Thyroid gland (tissue), 4 donors: ENCODE data around the gene DAGLB. TPM values are rescaled to one million over a fixed set of nuclear protein-coding genes. Genes with fewer than 3 reads are reported as not detected.
"Not testable (repeated sequence)": the region's sequence is repeated elsewhere in the genome, so short reads cannot be mapped to it uniquely, and the experiment has no call there.

ENCODE experiments used
- DNase-seq, 2 donors: peaks; one replicate each; pipeline ENCODE4 v3.0.0-alpha.2; 2019
- H3K27ac ChIP-seq, 3 donors: fragments of 200-600 bp; sonication (generic); 1 replicate in 2 of 3; 2 replicates in 1 of 3; pipeline ENCODE4 v1.5.1; 2016 to 2019; ENCODE audit warnings: mild to moderate bottlenecking in 1 of 3, moderate library complexity in 1 of 3
- H3K27me3 ChIP-seq: fragments of 200-600 bp; sonication (generic); one replicate; pipeline ENCODE4 v1.5.1; 2019
- H3K36me3 ChIP-seq, 2 donors: fragments of 200-600 bp; sonication (generic); one replicate each; pipeline ENCODE4 v1.5.1; 2016 to 2019
- H3K4me1 ChIP-seq, 2 donors: fragments of 200-600 bp; sonication (generic); one replicate each; pipeline ENCODE4 v1.5.1; 2017 to 2019
- H3K4me3 ChIP-seq, 3 donors: fragments of 200-600 bp; sonication (generic); replicated peaks in 1 of 3; 1 replicate in 2 of 3; 2 replicates in 1 of 3; pipeline ENCODE4 v1.5.1; 2016; ENCODE audit warnings: mild to moderate bottlenecking in 1 of 3
- H3K9me3 ChIP-seq: fragments of 200-600 bp; sonication (generic); one replicate; pipeline ENCODE4 v1.5.1; 2017
- POLR2A ChIP-seq, 2 donors: fragments of 450-650 bp; IDR thresholded peaks; one replicate each; pipeline ENCODE4 v1.6.1; 2017; ENCODE audit warnings: antibody characterized with exemption in 2 of 2, mild to moderate bottlenecking in 2 of 2, moderate library complexity in 1 of 2
- WGBS, 2 donors: methylation state at CpG; one replicate each; pipeline ENCODE4 v1.1.5; 2017; 5-methylcytosine and 5-hydroxymethylcytosine counted together
- intact Hi-C: fragments of 100-400 bp; cut with DNase I; formaldehyde crosslinking; loops from one replicate; pipeline ENCODE4 v1.15.1; 2023
- total RNA-seq, 4 donors: library from RNA; depleted of rRNA; stranded (reverse); fragments of >200 nt; gene quantifications; one replicate each; pipeline ENCODE4 v1.2.3, GENCODE V29; 2016
- TF ChIP-seq, protein P1 (sequence below), 6 experiments: fragments of 200-600 bp in 3 of 6; fragments of 450-650 bp in 3 of 6; sonication (generic) in 3 of 6; IDR thresholded peaks; one replicate each; pipeline ENCODE4 v1.5.1; 2016 to 2019; ENCODE audit warnings: antibody characterized with exemption in 6 of 6, mild to moderate bottlenecking in 2 of 6, inconsistent platforms in 1 of 6, moderate library complexity in 1 of 6

Gene DAGLB
- total RNA-seq, 4 donors from 2014 or later = 14.1 to 18.4 (median 16.2) TPM

- intact Hi-C loops = loop anchor here (10.0 kb wide), 1 partner anchor 50 kb away; no protein-coding TSS in a partner anchor
These were observed 62.5 kb downstream of the DAGLB start for GRCh38 chr7:6385110-6385781.

GRCh38 chr7:6384327-6384726, 63.4 kb downstream of the DAGLB start:
- Histone ChIP-seq H3K36me3 (peaks cover 7 to 14% of the 10 kb centered on the region in 2 donors), H3K27ac (peak overlapping the region; percentile 50 to 74 (median 69)), H3K27me3 (no peaks in the 10 kb centered on the region), H3K9me3 (no peaks in the 10 kb centered on the region), H3K4me3 (no peak overlapping the region), H3K4me1 (peaks cover 46 to 67% of the 10 kb centered on the region in 2 donors)
- WGBS, 2 donors = 83 to 86% methylated on average over 4 of the region's 4 CpGs
- intact Hi-C loops = loop anchor here (10.0 kb wide), 1 partner anchor 50 kb away; no protein-coding TSS in a partner anchor
- TF ChIP-seq, protein P1, sequence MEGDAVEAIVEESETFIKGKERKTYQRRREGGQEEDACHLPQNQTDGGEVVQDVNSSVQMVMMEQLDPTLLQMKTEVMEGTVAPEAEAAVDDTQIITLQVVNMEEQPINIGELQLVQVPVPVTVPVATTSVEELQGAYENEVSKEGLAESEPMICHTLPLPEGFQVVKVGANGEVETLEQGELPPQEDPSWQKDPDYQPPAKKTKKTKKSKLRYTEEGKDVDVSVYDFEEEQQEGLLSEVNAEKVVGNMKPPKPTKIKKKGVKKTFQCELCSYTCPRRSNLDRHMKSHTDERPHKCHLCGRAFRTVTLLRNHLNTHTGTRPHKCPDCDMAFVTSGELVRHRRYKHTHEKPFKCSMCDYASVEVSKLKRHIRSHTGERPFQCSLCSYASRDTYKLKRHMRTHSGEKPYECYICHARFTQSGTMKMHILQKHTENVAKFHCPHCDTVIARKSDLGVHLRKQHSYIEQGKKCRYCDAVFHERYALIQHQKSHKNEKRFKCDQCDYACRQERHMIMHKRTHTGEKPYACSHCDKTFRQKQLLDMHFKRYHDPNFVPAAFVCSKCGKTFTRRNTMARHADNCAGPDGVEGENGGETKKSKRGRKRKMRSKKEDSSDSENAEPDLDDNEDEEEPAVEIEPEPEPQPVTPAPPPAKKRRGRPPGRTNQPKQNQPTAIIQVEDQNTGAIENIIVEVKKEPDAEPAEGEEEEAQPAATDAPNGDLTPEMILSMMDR (IDR thresholded peaks at IDR 0.05) = no peak
- TF ChIP-seq POLR2A (IDR thresholded peaks at IDR 0.05) = no peak
- DNase-seq = no peak

More at GRCh38 chr7:6385110-6385781, 62.5 kb downstream of the DAGLB start:
- peaks cover 11 to 15% of the 10 kb centered on the region in 2 donors for H3K36me3 ChIP-seq
- WGBS, 2 donors = 47 to 51% methylated on average over 5 of the region's 5 CpGs
- H3K27ac ChIP-seq = peak overlapping the region; percentile 50 to 74 (median 69)
- peaks cover 46 to 58% of the 10 kb centered on the region in 2 donors for H3K4me1 ChIP-seq
- H3K9me3 ChIP-seq = no peaks in the 10 kb centered on the region
- TF ChIP-seq POLR2A (IDR thresholded peaks at IDR 0.05) = no peak
- TF ChIP-seq, protein P1 (IDR thresholded peaks at IDR 0.05) = no peak
- DNase-seq = no peak
- H3K4me3 ChIP-seq = no peak overlapping the region
- no peaks in the 10 kb centered on the region for H3K27me3 ChIP-seq

GRCh38 chr7:6382817-6383216, 64.9 kb downstream of the DAGLB start:
- Histone ChIP-seq H3K27ac (peak overlapping the region in 1 of 3 donors; percentile 40), H3K36me3 (no peaks in the 10 kb centered on the region), H3K4me3 (no peak overlapping the region), H3K27me3 (no peaks in the 10 kb centered on the region), H3K9me3 (no peaks in the 10 kb centered on the region), H3K4me1 (peaks cover 46 to 74% of the 10 kb centered on the region in 2 donors)
- intact Hi-C loops = loop anchor here (10.0 kb wide), 1 partner anchor 52 kb away; no protein-coding TSS in a partner anchor
- WGBS, 2 donors = 73 to 78% methylated on average over 5 of the region's 5 CpGs
- TF ChIP-seq, protein P1 (IDR thresholded peaks at IDR 0.05) = no peak
- no peak for TF ChIP-seq POLR2A (IDR thresholded peaks at IDR 0.05)
- DNase-seq = no peak

GRCh38 chr7:6381846-6382245, 65.9 kb downstream of the DAGLB start:
- intact Hi-C loops = loop anchor here (10.0 kb wide), 1 partner anchor 53 kb away; no protein-coding TSS in a partner anchor
- H3K36me3 ChIP-seq, DNase-seq, H3K4me3 ChIP-seq, H3K9me3 ChIP-seq, H3K27ac ChIP-seq, H3K27me3 ChIP-seq: not testable (repeated sequence)
- 90 to 93% methylated on average over 11 of the region's 11 CpGs for WGBS, 2 donors
- peaks cover 44 to 83% of the 10 kb centered on the region in 2 donors for H3K4me1 ChIP-seq

DNA sequence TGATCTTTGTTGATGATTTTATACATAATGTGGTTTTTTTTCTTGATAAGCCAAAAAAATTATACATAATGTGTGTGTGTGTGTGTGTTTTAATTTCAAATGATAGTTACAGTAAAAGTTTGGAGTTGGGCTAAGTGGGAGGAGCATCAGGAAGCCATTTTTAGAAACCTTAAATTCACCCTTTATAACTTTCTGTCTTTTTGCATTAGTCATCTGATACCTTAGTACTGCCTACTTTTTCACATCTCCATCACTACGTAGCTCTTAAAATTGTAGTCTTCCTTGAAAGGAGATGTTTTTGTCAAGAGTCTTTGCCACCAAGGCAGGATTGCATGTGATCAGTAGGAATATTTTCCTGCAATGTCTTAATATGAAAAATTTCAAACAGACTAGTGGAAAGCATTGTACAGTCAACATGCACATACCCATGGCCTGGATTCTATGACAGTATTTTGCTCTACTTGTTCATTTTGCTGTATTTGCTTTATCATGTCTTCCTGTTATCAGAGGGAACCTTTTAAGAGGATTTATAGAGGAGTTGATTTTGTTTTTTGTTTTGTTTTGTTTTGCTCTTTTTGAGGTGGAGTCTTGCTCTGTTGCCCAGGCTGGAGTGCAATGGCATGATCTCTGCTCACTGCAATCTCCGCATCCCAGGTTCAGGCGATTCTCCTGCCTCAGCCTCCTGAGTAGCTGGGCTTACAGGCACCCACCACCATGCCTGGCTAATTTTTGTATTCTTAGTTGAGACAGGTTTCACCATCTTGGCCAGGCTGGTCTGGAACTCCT, 67.3 kb downstream of the DAGLB start:
- no peaks in the 10 kb centered on the region for H3K27me3 ChIP-seq
- intact Hi-C loops = loop anchor here (10.0 kb wide), 1 partner anchor 54 kb away; no protein-coding TSS in a partner anchor
- no peak overlapping the region for H3K27ac ChIP-seq

More for the DNA sequence above, 67.3 kb downstream of the DAGLB start:
- no peak for TF ChIP-seq POLR2A (IDR thresholded peaks at IDR 0.05)
- TF ChIP-seq, protein P1 (IDR thresholded peaks at IDR 0.05) = no peak
- Histone ChIP-seq H3K36me3 (no peaks in the 10 kb centered on the region), H3K4me1 (peaks cover 33 to 75% of the 10 kb centered on the region in 2 donors), H3K9me3 (no peaks in the 10 kb centered on the region), H3K4me3 (no peak overlapping the region)
- 83 to 88% methylated on average over 3 of the region's 3 CpGs for WGBS, 2 donors
- no peak for DNase-seq
